ENCODE data around the gene LIPE. TPM values are rescaled to one million over a fixed set of nuclear protein-coding genes. Genes with fewer than 3 reads are reported as not detected.
"Not testable (repeated sequence)": the region's sequence is repeated elsewhere in the genome, so short reads cannot be mapped to it uniquely, and the experiment has no call there.

Gene LIPE
- total RNA-seq, 2 donors from 2014 or later = 12.5 to 25.5 TPM

DNA sequence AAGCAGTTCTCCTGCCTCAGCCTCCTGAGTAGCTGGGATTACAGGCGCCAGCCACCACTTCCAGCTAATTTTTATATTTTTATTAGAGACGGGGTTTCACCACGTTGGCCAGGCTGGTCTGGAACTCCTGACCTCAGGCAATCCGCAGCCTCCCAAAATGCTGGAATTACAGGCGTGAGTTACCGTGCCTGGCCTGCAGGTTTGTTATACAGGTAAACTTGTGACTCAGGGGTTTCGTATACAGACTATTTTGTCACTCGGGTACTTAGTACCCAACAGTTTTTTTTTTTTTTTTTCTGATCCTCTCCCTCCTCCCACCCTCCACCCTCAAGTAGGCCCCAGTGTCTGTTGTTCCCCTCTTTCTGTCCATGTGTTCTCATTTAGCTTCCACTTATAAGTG is 34.0 kb upstream of the LIPE start:
- H3K27me3 Mint-ChIP-seq; H3K4me1 Mint-ChIP-seq; H3K36me3 Mint-ChIP-seq (ENCODE audit: low read depth); H3K27ac Mint-ChIP-seq; H3K4me3 Mint-ChIP-seq; H3K9me3 Mint-ChIP-seq; ATAC-seq (replicated peaks): not testable (repeated sequence)

DNA sequence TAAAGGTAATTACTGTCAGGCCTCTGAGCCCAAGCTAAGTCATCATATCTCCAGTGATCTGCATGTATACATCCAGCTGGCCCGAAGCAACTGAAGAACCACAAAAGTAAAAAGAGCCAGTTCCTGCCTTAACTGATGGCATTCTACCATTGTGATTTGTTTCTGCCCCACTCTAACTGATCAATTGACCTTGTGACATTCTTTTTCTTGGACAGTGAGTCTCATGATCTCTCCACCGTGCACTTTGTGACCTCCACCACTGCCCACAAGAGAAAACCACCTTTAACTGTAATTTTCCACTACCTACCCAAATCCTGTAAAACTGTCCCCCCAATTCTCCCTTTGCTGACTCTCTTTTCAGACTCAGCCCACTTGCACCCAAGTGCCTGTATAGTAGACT is 32.7 kb upstream of the LIPE start:
- Mint-ChIP-seq H3K36me3 (ENCODE audit: low read depth) (no peaks in the 10 kb centered on the region), H3K27me3 (no peaks in the 10 kb centered on the region), H3K4me1 (peaks cover 7% of the 10 kb centered on the region), H3K4me3 (no peak overlapping the region), H3K27ac (no peak overlapping the region), H3K9me3 (no peaks in the 10 kb centered on the region)
- no peak for ATAC-seq (replicated peaks)

- no peak overlapping the region for H3K4me3 Mint-ChIP-seq
- peaks cover 19% of the 10 kb centered on the region for H3K4me1 Mint-ChIP-seq
- ATAC-seq (replicated peaks) = peak; percentile 98
- H3K27ac Mint-ChIP-seq = no peak overlapping the region
- H3K27me3 Mint-ChIP-seq = no peaks in the 10 kb centered on the region
- H3K36me3 Mint-ChIP-seq (ENCODE audit: low read depth) = no peaks in the 10 kb centered on the region
- H3K9me3 Mint-ChIP-seq = no peaks in the 10 kb centered on the region
Measured at GRCh38 chr19:42455621-42456081, 28.5 kb upstream of the LIPE start.

DNA sequence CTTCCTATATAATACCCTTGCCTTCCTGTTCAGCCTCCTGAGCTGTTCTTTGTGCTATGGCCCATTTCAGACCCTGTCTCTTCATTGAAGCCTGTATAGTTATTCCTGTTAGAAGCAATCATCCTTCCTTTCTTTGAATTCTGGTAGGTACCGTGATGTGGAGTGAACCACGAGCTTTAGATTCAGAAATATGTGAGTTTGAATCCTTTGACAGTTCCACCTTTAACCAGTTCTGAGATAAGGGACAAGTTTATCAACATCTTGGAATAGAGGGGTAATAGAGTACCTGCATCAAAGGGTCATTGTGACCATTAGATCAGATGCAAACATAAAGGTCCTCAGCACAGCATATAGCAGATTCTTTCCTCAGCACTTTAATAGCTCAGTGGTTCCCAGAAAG is 27.9 kb upstream of the LIPE start:
- no peaks in the 10 kb centered on the region for H3K27me3 Mint-ChIP-seq
- ATAC-seq (replicated peaks) = no peak
- H3K4me3 Mint-ChIP-seq = no peak overlapping the region
- no peaks in the 10 kb centered on the region for H3K36me3 Mint-ChIP-seq (ENCODE audit: low read depth)
- H3K4me1 Mint-ChIP-seq = peaks cover 19% of the 10 kb centered on the region
- no peak overlapping the region for H3K27ac Mint-ChIP-seq
- no peaks in the 10 kb centered on the region for H3K9me3 Mint-ChIP-seq

DNA sequence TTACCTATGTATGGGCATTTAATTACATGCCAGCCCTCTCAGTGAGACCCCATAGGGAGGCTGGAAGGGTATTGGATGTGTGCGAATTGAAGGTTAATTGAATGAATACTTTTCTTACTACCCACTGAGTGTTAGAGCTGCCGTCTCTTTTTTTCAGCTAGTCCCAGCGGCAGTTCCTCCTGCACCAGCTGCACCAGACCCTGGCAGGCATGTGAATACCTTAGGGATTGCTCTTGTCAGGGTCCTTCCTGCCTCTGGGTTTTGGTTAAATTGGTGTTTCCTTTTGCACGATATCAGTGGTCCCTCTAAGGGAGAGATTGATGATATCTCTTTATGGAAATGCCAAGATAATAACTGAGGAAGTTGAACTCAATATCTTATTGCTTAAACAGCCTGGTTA is 25.4 kb upstream of the LIPE start:
- H3K4me1 Mint-ChIP-seq = peaks cover 19% of the 10 kb centered on the region
- peak overlapping the region; percentile 9 for H3K27ac Mint-ChIP-seq
- H3K9me3 Mint-ChIP-seq = no peaks in the 10 kb centered on the region
- no peaks in the 10 kb centered on the region for H3K27me3 Mint-ChIP-seq
- H3K4me3 Mint-ChIP-seq = no peak overlapping the region
- H3K36me3 Mint-ChIP-seq (ENCODE audit: low read depth) = no peaks in the 10 kb centered on the region
- no peak for ATAC-seq (replicated peaks)

GRCh38 chr19:42450314-42450934 is 23.2 kb upstream of the LIPE start:
- Mint-ChIP-seq H3K9me3 (no peaks in the 10 kb centered on the region), H3K4me3 (no peak overlapping the region), H3K4me1 (peaks cover 15% of the 10 kb centered on the region), H3K27ac (no peak overlapping the region), H3K36me3 (ENCODE audit: low read depth) (no peaks in the 10 kb centered on the region), H3K27me3 (no peaks in the 10 kb centered on the region)
- peak; percentile 98 for ATAC-seq (replicated peaks)

DNA sequence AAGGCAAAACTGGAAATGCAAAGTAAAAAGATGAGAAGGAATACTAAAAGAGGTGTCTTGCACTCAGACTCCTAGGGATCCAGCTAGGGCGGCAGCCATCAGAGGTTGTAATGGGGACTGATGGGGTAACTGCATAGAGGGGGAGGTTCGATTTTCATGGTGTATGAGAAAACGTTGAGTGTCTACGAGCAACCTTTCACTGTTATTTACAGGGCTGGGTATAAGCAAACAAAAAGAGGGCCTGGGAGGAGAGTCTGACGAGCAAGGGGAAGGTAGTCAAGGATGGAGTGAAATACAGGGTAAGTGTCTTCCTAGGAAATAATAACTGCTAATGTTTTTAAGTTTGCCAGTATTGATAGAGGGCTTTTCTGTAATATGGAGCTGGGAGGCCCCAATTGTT is 21.1 kb upstream of the LIPE start:
- not testable (repeated sequence) for H3K36me3 Mint-ChIP-seq (ENCODE audit: low read depth); H3K27me3 Mint-ChIP-seq; H3K4me3 Mint-ChIP-seq; ATAC-seq (replicated peaks); H3K9me3 Mint-ChIP-seq; H3K4me1 Mint-ChIP-seq; H3K27ac Mint-ChIP-seq

DNA sequence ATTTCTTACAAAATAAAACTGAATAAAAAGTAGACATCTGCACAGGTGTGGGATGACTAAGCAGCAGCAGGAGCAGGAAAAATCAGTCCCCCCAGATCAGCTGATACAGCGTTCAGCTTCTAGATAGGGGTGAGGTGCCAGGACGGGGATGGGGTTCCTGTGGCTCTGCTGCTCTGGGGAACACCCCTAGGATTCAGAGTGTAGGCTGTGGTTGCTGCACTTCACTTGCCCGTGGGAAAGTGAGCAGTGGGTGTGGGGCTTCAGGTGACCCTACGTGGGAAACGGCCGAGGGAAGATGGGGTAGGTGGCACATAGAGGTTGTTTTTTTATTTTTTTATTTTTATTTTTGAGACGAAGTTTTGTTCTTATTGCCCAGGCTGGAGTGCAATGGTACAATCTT is 18.8 kb upstream of the LIPE start:
- no peak for ATAC-seq (replicated peaks)
- H3K36me3 Mint-ChIP-seq (ENCODE audit: low read depth) = no peaks in the 10 kb centered on the region
- peaks cover 13% of the 10 kb centered on the region for H3K4me1 Mint-ChIP-seq
- H3K27ac Mint-ChIP-seq = no peak overlapping the region
- no peaks in the 10 kb centered on the region for H3K27me3 Mint-ChIP-seq
- H3K4me3 Mint-ChIP-seq = no peak overlapping the region
- no peaks in the 10 kb centered on the region for H3K9me3 Mint-ChIP-seq

DNA sequence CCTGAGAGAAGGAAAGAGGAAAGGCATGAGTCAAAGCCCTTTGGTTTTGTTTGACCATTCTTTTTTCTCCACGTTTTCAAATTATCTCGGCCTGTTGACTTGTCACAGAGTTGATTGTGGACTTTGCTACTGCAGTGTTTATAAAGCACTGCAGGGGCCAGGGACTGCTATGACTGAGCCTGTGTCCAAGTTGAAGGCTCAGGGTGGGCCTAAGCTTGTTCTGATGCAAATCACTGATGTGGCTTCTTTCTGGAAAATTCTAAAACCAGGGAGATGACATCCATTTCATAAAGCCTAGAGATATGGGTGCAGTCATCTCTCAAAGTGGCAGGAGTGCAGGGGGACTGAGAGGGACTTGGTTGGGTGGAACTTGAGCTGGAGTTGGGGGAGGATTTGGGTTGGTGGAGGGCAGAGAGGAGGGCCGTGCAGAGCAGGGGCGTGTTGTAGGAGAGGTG is 16.8 kb upstream of the LIPE start:
- Mint-ChIP-seq H3K36me3 (ENCODE audit: low read depth) (no peaks in the 10 kb centered on the region), H3K4me1 (peaks cover 20% of the 10 kb centered on the region), H3K4me3 (no peak overlapping the region), H3K27me3 (no peaks in the 10 kb centered on the region), H3K9me3 (no peaks in the 10 kb centered on the region), H3K27ac (no peak overlapping the region)
- ATAC-seq (replicated peaks) = no peak

DNA sequence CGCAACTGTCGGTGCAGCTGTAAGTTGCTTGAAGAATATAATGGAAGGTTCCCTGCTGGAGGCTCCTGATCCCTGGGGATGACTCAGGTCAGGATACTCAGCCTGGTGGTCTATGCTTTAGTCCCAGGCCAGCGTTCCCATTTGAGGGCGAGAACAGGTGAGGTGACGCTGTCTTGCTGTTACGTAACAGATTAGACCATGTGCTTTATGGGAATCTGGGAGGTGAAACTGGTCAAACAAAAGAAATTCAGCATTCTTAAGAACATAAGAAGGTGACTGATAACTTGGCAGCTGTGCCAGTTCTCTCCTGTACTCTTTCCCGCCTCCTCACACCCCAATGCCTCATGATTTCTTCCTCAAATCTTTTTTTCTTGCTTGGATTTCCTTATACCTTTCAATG is 15.6 kb upstream of the LIPE start, which contains the start of gene CXCL17:
Gene CXCL17, minus strand, starts transcription at position 114 of the 400 bp plus-strand sequence. CDS start 114 bp downstream, outside the sequence.
- Mint-ChIP-seq H3K27ac (no peak within 1 kb of the TSS), H3K27me3 (no peaks in the 10 kb centered on the region), H3K4me3 (no peak within 1 kb of the TSS), H3K9me3 (no peaks in the 10 kb centered on the region), H3K36me3 (ENCODE audit: low read depth) (no peaks in the 10 kb centered on the region), H3K4me1 (peaks cover 27% of the 10 kb centered on the region)
- ATAC-seq (replicated peaks) = no peak

DNA sequence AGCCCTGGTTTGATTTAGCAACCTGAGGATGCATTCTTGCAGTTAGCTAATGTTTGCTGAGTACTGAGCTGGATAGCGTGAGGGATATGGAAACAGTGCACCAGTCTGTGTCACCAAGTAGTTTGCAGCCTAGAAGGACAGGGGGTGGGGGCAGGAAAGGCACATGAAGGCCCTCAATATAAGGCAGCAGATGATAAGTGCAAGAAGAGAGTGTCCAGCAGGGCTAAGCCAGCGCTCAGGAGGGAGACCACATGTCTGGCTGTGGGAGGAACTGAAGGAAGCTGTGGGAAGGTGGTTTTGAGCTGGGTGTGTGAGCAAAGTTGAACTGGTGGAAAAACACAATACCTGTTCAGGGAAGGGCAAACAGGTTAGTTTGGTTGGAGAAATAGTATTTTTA is 13.9 kb upstream of the LIPE start:
- H3K27ac Mint-ChIP-seq = peak overlapping the region; percentile 10
- peaks cover 27% of the 10 kb centered on the region for H3K4me1 Mint-ChIP-seq
- H3K27me3 Mint-ChIP-seq = no peaks in the 10 kb centered on the region
- no peaks in the 10 kb centered on the region for H3K9me3 Mint-ChIP-seq
- peak; percentile 45 for ATAC-seq (replicated peaks)
- peak overlapping the region; percentile 21 for H3K4me3 Mint-ChIP-seq
- H3K36me3 Mint-ChIP-seq (ENCODE audit: low read depth) = no peaks in the 10 kb centered on the region

- H3K27me3 Mint-ChIP-seq = no peaks in the 10 kb centered on the region
- peak overlapping the region; percentile 21 for H3K4me3 Mint-ChIP-seq
- no peaks in the 10 kb centered on the region for H3K36me3 Mint-ChIP-seq (ENCODE audit: low read depth)
- ATAC-seq (replicated peaks) = peak; percentile 70
- peak overlapping the region; percentile 10 for H3K27ac Mint-ChIP-seq
- peaks cover 27% of the 10 kb centered on the region for H3K4me1 Mint-ChIP-seq
- no peaks in the 10 kb centered on the region for H3K9me3 Mint-ChIP-seq
Measured at GRCh38 chr19:42440357-42441048, 13.3 kb upstream of the LIPE start.

DNA sequence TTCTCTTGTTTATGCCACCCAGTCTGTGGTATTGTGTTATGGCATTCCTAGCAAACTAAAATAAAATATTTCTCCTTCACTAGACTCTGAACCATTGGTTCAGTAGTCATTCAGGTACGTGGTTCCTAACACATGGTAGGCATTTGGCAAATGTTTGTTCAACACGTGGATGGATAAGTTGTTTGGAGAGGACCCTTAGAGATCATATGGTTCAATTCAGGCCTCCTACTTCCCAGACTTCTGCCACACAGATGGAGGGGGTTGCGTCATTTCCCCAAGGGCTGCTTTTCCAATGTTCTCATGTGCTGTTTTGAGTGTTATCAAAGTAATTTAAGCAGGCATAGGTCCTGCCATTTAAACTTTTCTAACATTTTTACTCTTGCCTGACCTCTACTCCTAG is 8.8 kb upstream of the LIPE start:
- no peaks in the 10 kb centered on the region for H3K36me3 Mint-ChIP-seq (ENCODE audit: low read depth)
- H3K9me3 Mint-ChIP-seq = no peaks in the 10 kb centered on the region
- no peak overlapping the region for H3K4me3 Mint-ChIP-seq
- no peak overlapping the region for H3K27ac Mint-ChIP-seq
- no peak for ATAC-seq (replicated peaks)
- peaks cover 14% of the 10 kb centered on the region for H3K4me1 Mint-ChIP-seq
- no peaks in the 10 kb centered on the region for H3K27me3 Mint-ChIP-seq

- Mint-ChIP-seq H3K27ac (no peak overlapping the region), H3K27me3 (no peaks in the 10 kb centered on the region), H3K4me3 (no peak overlapping the region), H3K4me1 (peaks cover 7% of the 10 kb centered on the region), H3K36me3 (ENCODE audit: low read depth) (no peaks in the 10 kb centered on the region), H3K9me3 (no peaks in the 10 kb centered on the region)
- ATAC-seq (replicated peaks) = no peak
Measured at GRCh38 chr19:42435316-42435715, 8.1 kb upstream of the LIPE start.

DNA sequence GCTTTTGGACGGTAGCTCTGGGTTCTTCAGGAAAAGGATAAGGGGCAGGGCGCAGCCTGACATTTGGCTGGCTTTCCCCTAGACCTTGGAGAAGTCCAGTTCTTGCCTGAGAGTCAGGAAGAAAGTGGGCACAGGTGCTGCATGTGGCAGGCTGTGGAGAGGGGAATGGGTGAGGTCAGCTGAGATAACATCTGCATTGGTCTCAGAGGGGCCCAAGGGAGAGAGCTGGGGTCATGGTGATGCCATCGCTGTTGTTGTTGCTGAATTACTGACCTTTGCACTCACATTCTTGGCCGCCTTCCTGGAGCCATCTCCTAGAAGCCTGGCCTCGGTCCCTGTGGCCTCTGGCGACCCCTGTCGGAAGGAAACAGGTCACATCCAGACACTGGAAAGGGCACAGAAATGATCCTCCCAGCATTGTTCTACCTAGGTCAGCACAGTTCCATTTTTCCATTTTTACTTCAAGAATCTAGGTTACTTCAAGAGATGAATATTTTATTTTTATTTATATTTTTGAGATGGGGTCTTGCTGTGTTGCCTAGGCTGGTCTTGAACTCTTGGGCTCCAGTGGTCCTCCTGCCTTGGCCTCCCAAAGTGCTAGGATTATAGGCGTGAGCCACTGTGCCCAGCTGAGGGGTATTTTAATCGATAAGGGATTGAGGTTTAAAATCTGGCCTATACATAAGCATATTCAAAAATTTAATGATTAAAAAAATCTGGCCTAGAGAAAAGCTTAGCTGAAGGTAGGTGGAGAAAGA is 6.5 kb upstream of the LIPE start:
- Mint-ChIP-seq H3K27me3 (no peaks in the 10 kb centered on the region), H3K9me3 (no peaks in the 10 kb centered on the region), H3K4me1 (peaks cover 6% of the 10 kb centered on the region), H3K36me3 (ENCODE audit: low read depth) (no peaks in the 10 kb centered on the region), H3K27ac (no peak overlapping the region), H3K4me3 (no peak overlapping the region)
- peak; percentile 86 for ATAC-seq (replicated peaks)
